HG03095 (cell line): ENCODE measurements around the gene TMEM263.
"Not testable (repeated sequence)": the region's sequence is repeated elsewhere in the genome, so short reads cannot be mapped to it uniquely, and the experiment has no call there.

Experiments used
- ATAC-seq: cut with Tn5 transposase; IDR thresholded peaks from one replicate; pipeline ENCODE4 v1.9.1; 2021; ENCODE audit warnings: moderate library complexity; ENCODE audit not compliant: unreplicated experiment

Gene TMEM263

GRCh38 chr12:106985479-106985878 is 29.8 kb downstream of the TMEM263 start:
- ATAC-seq, result no peak

- no peak for ATAC-seq
These were observed 30.4 kb downstream of the TMEM263 start for GRCh38 chr12:106986135-106986534.

DNA sequence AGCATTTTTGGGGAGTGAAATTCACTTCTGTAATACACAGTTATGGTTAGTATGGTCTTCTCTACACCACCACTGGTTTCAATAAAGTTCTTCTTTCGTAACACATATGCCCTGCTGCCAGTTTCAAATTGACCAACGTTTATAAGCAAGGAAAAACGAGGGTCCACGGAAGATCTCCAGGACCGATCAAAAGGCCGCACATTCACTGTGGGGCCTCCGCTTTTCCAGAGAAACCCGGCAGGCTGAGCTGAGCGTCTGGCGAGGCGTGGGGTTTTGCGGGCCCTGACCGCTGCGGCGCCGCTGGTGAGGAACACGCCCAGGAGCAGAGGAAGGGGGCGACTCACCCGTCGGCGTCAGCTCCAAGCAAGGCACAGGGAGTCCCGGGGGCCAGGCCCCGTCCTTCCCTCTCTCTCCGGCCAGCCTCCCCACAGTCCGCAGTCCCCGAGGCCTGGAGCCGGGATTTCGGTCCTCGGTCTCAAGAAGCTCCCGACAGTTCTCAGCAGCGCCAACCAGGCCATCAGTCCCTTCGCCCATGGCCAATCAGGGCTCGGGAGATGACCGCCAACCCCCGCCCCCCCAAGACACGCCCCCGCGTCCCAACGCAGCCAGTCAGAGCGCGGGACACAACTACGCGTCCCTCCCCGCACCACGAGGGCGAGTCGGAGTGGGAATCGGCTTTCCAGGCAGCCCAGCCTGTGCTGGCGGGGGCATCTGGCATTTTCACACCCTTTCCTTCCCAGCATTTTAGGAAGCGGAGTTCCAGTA is 31.1 kb downstream of the TMEM263 start, which contains the start of gene MTERF2:
Gene MTERF2, minus strand, starts transcription at position 522 of the 765 bp plus-strand sequence. CDS start 8,432 bp downstream, outside the sequence.
- peak; percentile 85 for ATAC-seq

DNA sequence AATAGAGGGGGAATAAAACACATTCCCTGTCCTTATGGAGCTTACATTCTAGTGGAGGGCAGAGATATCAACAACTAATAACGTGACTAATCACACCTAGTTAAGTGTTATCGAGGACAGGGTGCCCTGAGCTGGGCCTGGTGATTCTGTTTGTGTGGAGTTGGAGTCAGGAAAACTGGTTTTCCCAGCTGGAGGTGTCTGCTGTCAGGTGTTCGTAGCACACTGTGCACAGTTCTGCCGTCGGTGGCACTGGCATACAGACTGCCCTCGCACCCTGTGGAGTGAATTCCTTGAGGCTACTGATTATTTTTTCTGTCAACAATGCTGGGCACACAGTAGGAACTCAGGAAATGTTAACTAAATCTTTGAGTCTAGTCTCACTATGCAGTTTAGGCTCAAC is 32.1 kb downstream of the TMEM263 start:
- no peak for ATAC-seq

GRCh38 chr12:106994579-106995220 is 39.0 kb downstream of the TMEM263 start:
- no peak for ATAC-seq

- ATAC-seq, result not testable (repeated sequence)
These were observed 40.4 kb downstream of the TMEM263 start for GRCh38 chr12:106996102-106996501.

DNA sequence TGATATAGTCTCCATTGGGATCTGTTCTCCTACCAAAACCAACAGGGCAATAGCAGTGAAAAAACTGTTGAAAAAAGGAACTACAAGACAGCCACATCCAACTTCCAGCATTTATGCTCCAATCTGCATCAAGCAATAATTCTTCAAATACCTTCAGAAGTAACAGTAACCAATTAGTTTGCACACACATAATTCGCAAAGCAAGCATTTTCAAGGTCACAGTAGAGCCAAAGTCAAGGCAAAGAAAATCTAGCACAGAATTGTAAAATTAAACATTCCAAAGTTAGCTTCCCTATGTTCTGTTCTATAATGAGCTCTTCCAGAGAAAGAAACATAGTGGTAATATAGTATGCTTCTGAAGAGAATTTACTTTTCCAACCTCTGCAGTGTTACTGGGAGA is 42.2 kb downstream of the TMEM263 start:
- ATAC-seq, result no peak

GRCh38 chr12:106999446-106999845 is 43.7 kb downstream of the TMEM263 start:
- no peak for ATAC-seq

- ATAC-seq, result not testable (repeated sequence)
These were observed 47.0 kb downstream of the TMEM263 start for GRCh38 chr12:107002665-107003064.

- ATAC-seq, result no peak
These were observed 51.7 kb downstream of the TMEM263 start for GRCh38 chr12:107007411-107007810.

DNA sequence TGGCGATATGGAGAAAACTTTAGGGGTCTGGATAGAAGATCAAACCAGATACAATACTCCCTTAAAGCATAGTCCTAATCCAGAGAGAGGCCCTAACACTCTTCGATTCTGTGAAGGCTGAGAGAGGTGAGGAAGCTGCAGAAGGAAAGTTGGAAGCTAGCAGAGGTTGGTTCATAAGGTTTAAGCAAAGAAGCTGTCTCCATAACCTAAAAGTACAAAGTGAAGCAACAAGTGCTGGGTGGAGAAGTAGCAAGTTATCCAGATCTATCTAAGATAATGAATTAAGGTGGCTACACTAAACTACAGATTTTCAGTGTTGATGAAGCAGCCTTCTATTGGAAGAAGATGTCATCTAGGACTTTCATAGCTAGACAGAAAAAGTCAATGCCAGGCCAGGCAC is 55.8 kb downstream of the TMEM263 start:
- no peak for ATAC-seq

DNA sequence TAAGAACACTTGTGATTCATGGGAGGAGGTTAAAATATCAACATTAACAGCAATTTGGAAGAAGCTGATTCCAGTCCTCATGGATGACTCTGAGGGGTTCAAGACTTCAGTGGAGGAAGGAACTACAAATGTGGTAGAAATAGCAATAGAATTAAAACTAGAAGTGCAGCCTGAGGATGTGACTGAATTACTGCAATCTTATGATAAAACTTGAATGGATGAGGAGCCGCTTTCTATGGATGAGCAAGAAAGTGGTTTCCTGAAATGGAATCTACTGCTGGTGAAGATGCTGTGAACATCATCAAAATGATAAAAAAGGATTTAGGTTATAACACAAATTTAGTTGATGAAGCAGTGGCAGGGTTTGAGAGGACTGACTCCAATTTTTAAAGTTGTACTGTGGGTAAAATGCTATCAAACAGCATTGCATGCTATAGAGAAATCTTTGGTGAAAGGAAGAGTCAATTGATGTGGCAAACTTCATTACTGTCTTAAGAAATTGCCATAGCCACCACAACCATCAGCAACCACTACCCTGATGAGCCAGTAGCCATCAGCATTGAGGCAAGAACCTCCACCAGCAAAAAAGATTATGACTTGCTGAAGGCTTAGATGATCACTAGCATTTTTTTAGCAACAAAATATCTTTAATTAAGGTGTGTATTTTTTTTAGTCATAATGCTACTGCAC is 57.2 kb downstream of the TMEM263 start:
- no peak for ATAC-seq

DNA sequence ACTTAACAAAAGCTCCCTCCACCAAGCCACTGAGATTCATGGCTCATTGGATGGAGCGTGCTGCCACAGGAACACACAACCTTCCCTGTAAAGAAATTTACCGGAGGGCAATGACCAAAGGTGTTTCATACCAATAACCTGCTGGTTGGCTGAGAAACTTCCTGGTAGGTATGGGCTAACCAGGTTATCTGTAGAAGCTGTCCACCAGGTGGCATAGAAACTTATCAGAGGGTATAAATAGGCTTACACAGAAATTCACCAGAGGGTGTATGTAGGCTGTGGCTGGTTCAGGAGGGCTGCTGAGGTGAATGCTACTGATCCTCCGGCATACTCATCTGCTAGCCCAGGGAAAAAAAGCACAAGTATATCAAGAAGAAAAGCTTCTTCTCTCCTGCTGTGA is 58.3 kb downstream of the TMEM263 start:
- no peak for ATAC-seq

GRCh38 chr12:107017042-107017441 is 61.3 kb downstream of the TMEM263 start:
- no peak for ATAC-seq

DNA sequence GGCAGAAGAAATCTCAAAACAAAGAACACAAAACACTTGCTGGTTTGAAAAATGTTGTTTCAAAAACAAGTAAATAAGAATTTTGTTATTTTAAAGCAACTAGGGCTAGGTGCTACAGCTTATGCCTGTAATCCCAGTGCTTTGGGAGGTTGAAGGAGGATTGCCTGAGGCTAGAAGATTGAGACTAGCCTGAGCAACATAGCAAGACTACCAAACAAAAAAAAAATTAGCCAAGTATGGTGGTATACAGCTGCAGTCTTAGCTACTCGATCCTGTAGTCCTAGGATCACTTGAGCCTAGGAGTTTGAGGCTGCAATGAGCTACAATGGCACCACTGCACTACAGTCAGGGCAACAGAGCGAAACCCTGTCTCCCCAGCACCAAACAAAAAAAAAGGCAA is 63.8 kb downstream of the TMEM263 start:
- ATAC-seq, result no peak
